Right lobe of liver (tissue), 4 donors: Measurements from ENCODE around the gene FRS2.

Experiments used
- POLR2A ChIP-seq: fragments of 450-650 bp; IDR thresholded peaks from one replicate; pipeline ENCODE4 v1.6.1; 2017; ENCODE audit warnings: antibody characterized with exemption, mild to moderate bottlenecking
- TF ChIP-seq, protein P1 (sequence below), 4 donors: fragments of 200-600 bp in 3 of 4; fragments of 450-650 bp in 1 of 4; IDR thresholded peaks; one replicate each; pipeline versions ENCODE4 v1.5.1 to v1.8.0; 2016 to 2022; ENCODE audit warnings: antibody characterized with exemption in 4 of 4, mild to moderate bottlenecking in 2 of 4
- donor health status: DM: no; HTN: no; CAD: no.
- donor health status: DM: no; HTN: no; CAD: no.
- donor health status: DM: no; HTN: yes; CAD: no.

DNA sequence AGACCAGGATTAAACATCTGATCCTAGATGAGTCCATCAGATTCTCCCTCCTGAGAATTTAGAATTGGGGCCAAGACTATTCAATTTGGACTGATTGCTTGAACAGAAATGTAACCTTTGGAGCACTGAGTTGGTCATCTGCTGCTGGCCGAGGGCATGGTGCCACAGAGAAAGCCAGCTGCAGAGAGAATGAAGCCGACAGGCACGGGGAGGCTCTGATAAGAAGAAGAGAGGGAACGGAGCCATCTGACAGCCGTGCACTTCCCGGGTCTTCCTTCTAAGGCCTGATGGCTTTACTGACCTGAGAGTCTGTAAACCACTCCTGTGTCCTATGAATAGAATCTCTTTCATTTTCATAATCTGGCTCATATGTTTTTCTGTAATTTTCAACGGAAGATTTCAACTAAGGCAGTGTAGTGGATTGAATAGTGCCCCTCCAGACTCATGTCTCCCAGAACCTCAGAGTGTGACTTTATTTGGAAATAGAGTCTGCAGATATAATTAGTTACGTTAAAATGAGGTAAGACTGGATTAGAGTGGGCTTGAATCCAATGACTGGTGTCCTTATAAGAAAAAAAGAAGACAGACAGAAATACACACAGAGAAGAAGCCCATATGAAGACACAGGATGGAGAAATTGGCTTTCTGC, 39.1 kb upstream of the FRS2 start:
- TF ChIP-seq, protein P1, sequence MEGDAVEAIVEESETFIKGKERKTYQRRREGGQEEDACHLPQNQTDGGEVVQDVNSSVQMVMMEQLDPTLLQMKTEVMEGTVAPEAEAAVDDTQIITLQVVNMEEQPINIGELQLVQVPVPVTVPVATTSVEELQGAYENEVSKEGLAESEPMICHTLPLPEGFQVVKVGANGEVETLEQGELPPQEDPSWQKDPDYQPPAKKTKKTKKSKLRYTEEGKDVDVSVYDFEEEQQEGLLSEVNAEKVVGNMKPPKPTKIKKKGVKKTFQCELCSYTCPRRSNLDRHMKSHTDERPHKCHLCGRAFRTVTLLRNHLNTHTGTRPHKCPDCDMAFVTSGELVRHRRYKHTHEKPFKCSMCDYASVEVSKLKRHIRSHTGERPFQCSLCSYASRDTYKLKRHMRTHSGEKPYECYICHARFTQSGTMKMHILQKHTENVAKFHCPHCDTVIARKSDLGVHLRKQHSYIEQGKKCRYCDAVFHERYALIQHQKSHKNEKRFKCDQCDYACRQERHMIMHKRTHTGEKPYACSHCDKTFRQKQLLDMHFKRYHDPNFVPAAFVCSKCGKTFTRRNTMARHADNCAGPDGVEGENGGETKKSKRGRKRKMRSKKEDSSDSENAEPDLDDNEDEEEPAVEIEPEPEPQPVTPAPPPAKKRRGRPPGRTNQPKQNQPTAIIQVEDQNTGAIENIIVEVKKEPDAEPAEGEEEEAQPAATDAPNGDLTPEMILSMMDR (IDR thresholded peaks at IDR 0.05), result no peak
- no peak for TF ChIP-seq POLR2A
